GM12892 (cell line): ENCODE measurements around the gene GSG1.

Experiments used
- POLR2A ChIP-seq: IDR thresholded peaks from 2 replicates; pipeline ENCODE4 v1.6.1; 2011; ENCODE audit warnings: low read depth, low read length, control low read depth
- POLR2AphosphoS5 ChIP-seq: IDR thresholded peaks from 2 replicates; pipeline ENCODE4 v1.6.1; 2011; ENCODE audit warnings: low read depth, low read length, control low read depth
- TAF1 ChIP-seq: IDR thresholded peaks from 2 replicates; pipeline ENCODE4 v1.6.1; 2011; ENCODE audit warnings: low read depth, mild to moderate bottlenecking, control low read depth, low read length, borderline replicate concordance

DNA sequence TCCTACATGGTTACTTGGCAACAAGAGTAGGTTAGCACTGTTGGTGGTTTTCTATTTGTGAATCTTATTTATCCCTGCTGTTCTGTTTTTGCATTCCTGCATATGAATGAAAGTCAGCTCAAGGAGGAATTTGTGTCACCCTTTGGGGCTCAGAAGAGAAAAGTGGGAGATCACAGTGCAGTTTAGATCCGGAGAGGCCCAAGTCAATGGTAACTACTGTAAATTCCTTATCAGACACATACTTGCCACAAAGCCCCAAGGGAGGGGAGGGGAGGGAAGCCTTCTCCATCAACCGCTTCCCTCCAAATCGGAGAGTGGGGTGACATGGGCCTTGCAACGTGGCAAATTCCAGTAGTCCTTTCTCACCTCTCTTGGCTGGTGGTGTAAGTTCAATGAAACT, 15.0 kb downstream of the GSG1 start:
- TF ChIP-seq POLR2A, result no peak
- no peak for TF ChIP-seq POLR2AphosphoS5
- no peak for TF ChIP-seq TAF1
